Activated CD4-positive, CD25-positive, alpha-beta regulatory T cell treated with anti-CD3 and anti-CD28 coated beads, Interleukin-2, amount 50 U/mL, for 16 hours (primary cell): ENCODE results near the gene SMIM44.
"Not testable (repeated sequence)": the region's sequence is repeated elsewhere in the genome, so short reads cannot be mapped to it uniquely, and the experiment has no call there.

ENCODE experiments used
- DNase-seq: peaks from one replicate; pipeline ENCODE4 v3.0.0-alpha.2; 2020; ENCODE audit warnings: low read depth, low spot score

The SMIM44 gene

GRCh38 chr19:3517638-3518037, 34.4 kb upstream of the SMIM44 start:
- DNase-seq, result no peak

- no peak for DNase-seq
Measured at GRCh38 chr19:3516675-3517207, 33.5 kb upstream of the SMIM44 start.

- DNase-seq, result no peak
Measured at GRCh38 chr19:3515891-3516422, 32.7 kb upstream of the SMIM44 start.

GRCh38 chr19:3514930-3515329, 31.7 kb upstream of the SMIM44 start:
- no peak for DNase-seq

GRCh38 chr19:3513229-3514140, 30.2 kb upstream of the SMIM44 start:
- DNase-seq, result no peak

- no peak for DNase-seq
Measured at GRCh38 chr19:3512562-3513228, 29.5 kb upstream of the SMIM44 start.

- no peak for DNase-seq
Measured at GRCh38 chr19:3511506-3512251, 28.4 kb upstream of the SMIM44 start.

GRCh38 chr19:3510727-3511126, 27.5 kb upstream of the SMIM44 start:
- no peak for DNase-seq

GRCh38 chr19:3509566-3509989, 26.3 kb upstream of the SMIM44 start:
- DNase-seq, result no peak

GRCh38 chr19:3508771-3509535, 25.7 kb upstream of the SMIM44 start:
- no peak for DNase-seq

- DNase-seq, result not testable (repeated sequence)
Measured at GRCh38 chr19:3508121-3508661, 24.9 kb upstream of the SMIM44 start.

GRCh38 chr19:3507371-3508120, 24.3 kb upstream of the SMIM44 start:
- DNase-seq, result no peak

GRCh38 chr19:3506384-3507340, 23.4 kb upstream of the SMIM44 start:
- DNase-seq, result no peak

- peak; percentile 100 for DNase-seq
Measured at GRCh38 chr19:3505598-3506383, 22.6 kb upstream of the SMIM44 start, which contains the start of gene FZR1. FZR1 (plus strand) TSS chr19:3506311; CDS start chr19:3522990, 16,679 bp downstream.

- no peak for DNase-seq
Measured at GRCh38 chr19:3504735-3505134, 21.5 kb upstream of the SMIM44 start.

- no peak for DNase-seq
Measured at GRCh38 chr19:3503036-3503572, 19.9 kb upstream of the SMIM44 start.

GRCh38 chr19:3501780-3502179, 18.5 kb upstream of the SMIM44 start:
- no peak for DNase-seq
